ENCODE measurements around the gene CUTA.
A peak's percentile ranks its signal among the peaks of the same experiment; 100 is the strongest.

Gene CUTA

GRCh38 chr6:33420491-33421343 is 2.8 kb upstream of the CUTA start:
- Histone ChIP-seq H3K9me3 (no peaks in the 10 kb centered on the region), H3K4me1 (peaks cover 0 to 62% (median 46%) of the 10 kb centered on the region in 4 donors), H3K27ac (peak overlapping the region; percentile 88 to 95), H3K4me3 (peak overlapping the region; percentile 54 to 57), H3K27me3 (no peaks in the 10 kb centered on the region), H3K36me3 (peaks cover 4 to 10% (median 5%) of the 10 kb centered on the region in 3 donors)
- TF ChIP-seq, protein P1, sequence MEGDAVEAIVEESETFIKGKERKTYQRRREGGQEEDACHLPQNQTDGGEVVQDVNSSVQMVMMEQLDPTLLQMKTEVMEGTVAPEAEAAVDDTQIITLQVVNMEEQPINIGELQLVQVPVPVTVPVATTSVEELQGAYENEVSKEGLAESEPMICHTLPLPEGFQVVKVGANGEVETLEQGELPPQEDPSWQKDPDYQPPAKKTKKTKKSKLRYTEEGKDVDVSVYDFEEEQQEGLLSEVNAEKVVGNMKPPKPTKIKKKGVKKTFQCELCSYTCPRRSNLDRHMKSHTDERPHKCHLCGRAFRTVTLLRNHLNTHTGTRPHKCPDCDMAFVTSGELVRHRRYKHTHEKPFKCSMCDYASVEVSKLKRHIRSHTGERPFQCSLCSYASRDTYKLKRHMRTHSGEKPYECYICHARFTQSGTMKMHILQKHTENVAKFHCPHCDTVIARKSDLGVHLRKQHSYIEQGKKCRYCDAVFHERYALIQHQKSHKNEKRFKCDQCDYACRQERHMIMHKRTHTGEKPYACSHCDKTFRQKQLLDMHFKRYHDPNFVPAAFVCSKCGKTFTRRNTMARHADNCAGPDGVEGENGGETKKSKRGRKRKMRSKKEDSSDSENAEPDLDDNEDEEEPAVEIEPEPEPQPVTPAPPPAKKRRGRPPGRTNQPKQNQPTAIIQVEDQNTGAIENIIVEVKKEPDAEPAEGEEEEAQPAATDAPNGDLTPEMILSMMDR (IDR thresholded peaks at IDR 0.05) = no peak
- intact Hi-C loops (cut with DNase I; ENCODE audit: low total_unique reads) = loop anchor here (10.0 kb wide), 2 partner anchors 106 to 804 kb away; partner anchors contain the start of genes TAPBP and ZBTB22
- DNase-seq = no peak

DNA sequence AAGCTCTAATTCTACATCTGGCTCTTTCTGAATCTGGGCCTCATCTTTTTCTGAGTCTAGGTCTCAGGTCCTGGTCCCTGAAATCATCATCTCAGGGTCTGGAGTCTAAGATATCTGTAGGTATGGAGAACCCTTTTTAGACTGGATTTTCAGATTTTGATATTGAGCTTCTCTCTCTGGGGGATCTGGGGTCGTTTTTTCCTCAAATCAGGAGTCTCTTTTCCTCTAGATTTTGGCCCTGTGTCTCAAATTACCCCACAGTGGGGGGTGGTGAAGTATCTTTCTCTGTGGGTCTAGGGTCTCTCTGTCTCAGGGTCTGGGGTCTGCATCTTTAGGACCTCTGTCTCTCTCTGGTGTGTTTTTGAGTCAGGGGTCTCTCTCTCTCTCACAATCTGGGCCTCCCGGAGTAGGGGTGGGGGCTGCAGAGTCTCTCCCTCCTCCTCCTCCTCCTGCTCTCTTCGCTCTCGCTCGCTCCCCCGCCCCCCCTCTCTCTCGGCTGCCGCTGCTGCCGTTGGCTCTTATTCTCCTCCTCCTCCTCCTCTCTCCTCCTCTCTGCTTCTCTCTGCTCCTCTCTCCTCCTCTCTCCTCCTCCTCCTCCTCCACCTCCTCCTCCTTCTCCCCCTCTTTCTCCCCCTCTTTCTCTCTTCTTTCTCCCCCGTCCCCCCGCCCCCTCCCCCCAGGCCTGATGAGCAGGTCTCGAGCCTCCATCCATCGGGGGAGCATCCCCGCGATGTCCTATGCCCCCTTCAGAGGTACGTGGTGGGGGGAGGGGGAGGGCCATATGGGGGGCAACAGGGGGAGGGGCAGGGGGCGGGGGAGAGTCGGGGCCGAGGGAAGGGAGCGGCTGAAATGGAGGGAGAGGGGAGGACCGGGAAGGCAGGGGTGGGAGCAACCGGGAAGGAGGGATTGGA is 1.9 kb upstream of the CUTA start, which contains the start of gene SYNGAP1:
Gene SYNGAP1 (plus strand): TSS at position 486 of the 911 bp plus-strand sequence. CDS start 200 bp downstream, at position 686.
- TF ChIP-seq, protein P1 (IDR thresholded peaks at IDR 0.05) = no peak
- H3K4me1 ChIP-seq = peaks cover 0 to 65% (median 46%) of the 10 kb centered on the region in 4 donors
- H3K27me3 ChIP-seq = no peaks in the 10 kb centered on the region
- peak within 1 kb of the TSS; percentile 54 to 57 for H3K4me3 ChIP-seq
- intact Hi-C loops (cut with DNase I; ENCODE audit: low total_unique reads) = loop anchor here (10.0 kb wide), 3 partner anchors 105 to 805 kb away; partner anchors contain the start of genes RGL2, TAPBP and ZBTB22
- H3K9me3 ChIP-seq = no peaks in the 10 kb centered on the region
- peak; percentile 77 to 90 for DNase-seq
- peak within 1 kb of the TSS; percentile 88 to 95 for H3K27ac ChIP-seq
- H3K36me3 ChIP-seq = peaks cover 12 to 19% (median 14%) of the 10 kb centered on the region in 3 donors

DNA sequence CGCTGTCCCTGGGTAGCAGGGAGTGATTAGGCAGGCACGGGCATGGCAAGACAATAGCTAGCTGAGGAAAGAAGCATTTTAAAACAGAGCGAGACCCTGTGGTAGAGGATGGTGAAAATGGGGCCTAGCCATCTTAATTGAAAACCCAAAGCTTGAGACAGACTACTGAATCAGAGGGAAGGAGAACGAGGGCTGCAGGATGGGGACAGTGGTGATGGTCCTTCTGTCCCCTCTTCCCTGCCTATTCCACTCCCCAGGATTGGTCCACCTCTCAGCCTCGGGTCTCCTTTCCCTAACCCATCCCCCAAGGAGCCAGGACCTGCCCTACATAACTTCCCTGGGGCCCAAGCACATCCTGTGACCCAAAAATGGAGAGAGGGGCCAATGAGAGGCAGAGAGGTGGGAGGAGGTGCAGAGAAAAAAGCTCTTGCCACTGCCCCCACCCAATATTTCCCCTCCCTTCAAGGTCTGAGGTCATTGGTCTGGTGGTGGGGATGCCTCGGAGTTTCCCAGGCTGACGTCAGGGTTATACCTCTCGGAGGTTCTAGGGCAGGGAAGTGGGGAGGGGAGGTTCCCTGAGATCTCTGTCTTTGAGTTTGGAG is 884 bp upstream of the CUTA start:
- peaks cover 14 to 29% (median 24%) of the 10 kb centered on the region in 3 donors for H3K36me3 ChIP-seq
- H3K4me1 ChIP-seq = peaks cover 0 to 62% (median 42%) of the 10 kb centered on the region in 4 donors
- TF ChIP-seq, protein P1 (IDR thresholded peaks at IDR 0.05) = no peak
- intact Hi-C loops (cut with DNase I; ENCODE audit: low total_unique reads) = loop anchor here (10.0 kb wide), 1 partner anchor 124 kb away; the partner anchor contains the start of gene RGL2
- no peak for DNase-seq
- H3K27me3 ChIP-seq = no peaks in the 10 kb centered on the region
- H3K27ac ChIP-seq = peak overlapping the region; percentile 88 to 95
- H3K4me3 ChIP-seq = peak overlapping the region; percentile 40 to 83
- no peaks in the 10 kb centered on the region for H3K9me3 ChIP-seq

DNA sequence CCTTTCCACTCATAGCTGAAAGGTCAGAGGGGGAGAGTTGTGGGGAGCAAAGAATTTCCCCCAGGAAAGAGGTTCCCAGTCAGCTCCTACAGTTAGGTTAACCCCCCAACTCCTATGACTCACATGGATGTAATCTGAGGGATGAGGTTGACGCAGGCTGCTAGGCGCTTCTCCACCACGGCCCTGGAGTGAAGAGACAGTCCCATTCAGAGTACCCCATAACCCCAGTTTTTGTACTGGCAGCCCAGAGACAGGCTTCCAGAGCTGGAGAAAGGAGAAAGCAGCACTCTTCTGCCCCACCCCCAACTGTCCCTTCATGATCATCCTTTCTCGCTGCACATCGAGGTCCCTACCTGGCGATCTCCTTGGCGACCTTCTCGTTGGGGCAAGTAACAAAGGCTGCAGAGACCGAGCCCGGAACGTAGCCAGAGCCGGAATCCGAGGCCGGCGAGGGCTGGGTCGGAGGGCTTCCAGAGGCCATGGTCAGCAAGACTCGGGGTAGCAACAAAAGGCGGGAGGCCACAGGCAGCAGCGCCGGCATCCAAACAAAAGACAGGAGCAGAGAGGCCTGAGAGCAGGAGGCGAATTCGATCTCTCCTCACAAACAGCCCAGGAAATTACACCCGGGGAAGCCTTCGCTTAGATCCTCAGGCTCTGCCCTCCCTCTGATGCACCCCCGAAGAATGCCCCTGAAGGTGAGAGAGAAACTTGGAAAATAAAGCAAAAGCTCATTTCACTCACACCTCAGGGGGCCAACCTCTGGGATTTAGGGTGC is 592 bp downstream of the CUTA start:
- TF ChIP-seq, protein P1 (IDR thresholded peaks at IDR 0.05) = no peak
- no peak for DNase-seq
- H3K9me3 ChIP-seq = no peaks in the 10 kb centered on the region
- peak overlapping the region; percentile 79 to 83 for H3K4me3 ChIP-seq
- H3K36me3 ChIP-seq = peaks cover 24 to 44% (median 39%) of the 10 kb centered on the region in 3 donors
- no peaks in the 10 kb centered on the region for H3K27me3 ChIP-seq
- H3K4me1 ChIP-seq = peaks cover 0 to 73% (median 56%) of the 10 kb centered on the region in 4 donors
- peak overlapping the region; percentile 88 to 95 for H3K27ac ChIP-seq
- intact Hi-C loops (cut with DNase I; ENCODE audit: low total_unique reads) = loop anchor here (10.0 kb wide), 1 partner anchor 123 kb away; the partner anchor contains the start of gene RGL2

Measured in tibial artery (tissue), 4 donors.